Breast epithelium (tissue), 4 donors: Measurements from ENCODE around the gene TMEM41B. TPM values are rescaled to one million over a fixed set of nuclear protein-coding genes. Genes with fewer than 3 reads are reported as not detected.
"Not testable (repeated sequence)": the region's sequence is repeated elsewhere in the genome, so short reads cannot be mapped to it uniquely, and the experiment has no call there.

Experiments
- DNase-seq, 2 donors: peaks; one replicate each; pipeline ENCODE4 v3.0.0-alpha.2; 2019; ENCODE audit warnings: low spot score in 2 of 2
- H3K27ac ChIP-seq, 2 donors: fragments of 200-600 bp; sonication (generic) in 1 of 2; one replicate each; pipeline ENCODE4 v1.5.1; 2016 to 2019; ENCODE audit warnings: mild to moderate bottlenecking in 1 of 2
- H3K27me3 ChIP-seq, 2 donors: fragments of 200-600 bp; sonication (generic) in 1 of 2; one replicate each; pipeline versions ENCODE4 v1.5.1 to v1.6.0; 2017 to 2019; ENCODE audit warnings: control low read depth in 1 of 2, mild to moderate bottlenecking in 1 of 2
- H3K36me3 ChIP-seq: fragments of 200-600 bp; one replicate; pipeline ENCODE4 v1.5.1; 2019
- H3K4me1 ChIP-seq, 2 donors: fragments of 200-600 bp; sonication (generic); one replicate each; pipeline ENCODE4 v1.5.1; 2016 to 2019; ENCODE audit warnings: control low read depth in 1 of 2
- H3K4me3 ChIP-seq, 3 donors: fragments of 200-600 bp; sonication (generic); 1 replicate in 2 of 3; 2 replicates in 1 of 3; pipeline ENCODE4 v1.5.1; 2016 to 2019; ENCODE audit warnings: mild to moderate bottlenecking in 3 of 3, moderate library complexity in 2 of 3
- H3K9me3 ChIP-seq, 2 donors: fragments of 200-600 bp; sonication (generic) in 1 of 2; one replicate each; pipeline ENCODE4 v1.5.1; 2016 to 2019; ENCODE audit warnings: control low read depth in 1 of 2
- POLR2A ChIP-seq: fragments of 450-650 bp; IDR thresholded peaks from one replicate; pipeline ENCODE4 v1.6.1; 2016; ENCODE audit warnings: antibody characterized with exemption, mild to moderate bottlenecking, moderate library complexity
- POLR2AphosphoS5 ChIP-seq, 3 donors: sonication (generic); formaldehyde crosslinking; IDR thresholded peaks; one replicate each; pipeline ENCODE4 v1.6.1; 2017; ENCODE audit warnings: antibody characterized with exemption in 3 of 3
- intact Hi-C: fragments of 100-400 bp; cut with DNase I; formaldehyde crosslinking; loops from one replicate; pipeline ENCODE4 v1.15.1; 2023; ENCODE audit warnings: low total_unique reads
- total RNA-seq, 3 donors: library from RNA; depleted of rRNA; stranded (reverse); fragments of >200 nt; gene quantifications; one replicate each; pipeline ENCODE4 v1.1.0, GENCODE V29; 2016
- TF ChIP-seq, protein P1 (sequence below), 3 donors: fragments of 450-650 bp; IDR thresholded peaks; one replicate each; pipeline ENCODE4 v1.5.1; 2016 to 2017; ENCODE audit warnings: antibody characterized with exemption in 3 of 3, mild to moderate bottlenecking in 3 of 3, moderate library complexity in 3 of 3

The TMEM41B gene
- total RNA-seq, 3 donors from 2014 or later: 19.2 to 42.3 (median 38.0) TPM

DNA sequence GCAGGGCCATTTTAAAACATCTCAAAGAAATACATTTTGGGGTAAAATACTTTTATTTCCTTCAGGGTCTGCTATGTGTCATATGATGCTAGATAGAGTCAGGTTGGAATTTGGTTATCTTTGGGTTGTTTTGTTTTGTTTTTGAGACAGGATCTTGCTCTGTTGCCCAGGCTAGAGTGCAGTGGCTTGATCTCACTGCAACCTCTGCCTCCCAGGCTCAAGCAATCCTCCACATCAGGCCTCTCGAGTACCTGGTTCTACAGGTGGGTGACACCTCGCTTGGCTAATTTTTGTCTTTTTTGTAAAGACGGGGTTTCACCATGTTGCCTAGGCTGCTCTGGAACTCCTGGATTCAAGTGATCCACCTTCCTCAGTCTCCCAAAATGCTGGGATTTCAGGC is 66.5 kb downstream of the TMEM41B start:
- Histone ChIP-seq H3K36me3 (no peaks in the 10 kb centered on the region), H3K27me3 (no peaks in the 10 kb centered on the region), H3K4me1 (no peaks in the 10 kb centered on the region), H3K9me3 (no peaks in the 10 kb centered on the region), H3K4me3 (no peak overlapping the region), H3K27ac (no peak overlapping the region)
- TF ChIP-seq POLR2A (no peak), POLR2AphosphoS5 (IDR thresholded peaks at IDR 0.05) (no peak)
- TF ChIP-seq, protein P1, sequence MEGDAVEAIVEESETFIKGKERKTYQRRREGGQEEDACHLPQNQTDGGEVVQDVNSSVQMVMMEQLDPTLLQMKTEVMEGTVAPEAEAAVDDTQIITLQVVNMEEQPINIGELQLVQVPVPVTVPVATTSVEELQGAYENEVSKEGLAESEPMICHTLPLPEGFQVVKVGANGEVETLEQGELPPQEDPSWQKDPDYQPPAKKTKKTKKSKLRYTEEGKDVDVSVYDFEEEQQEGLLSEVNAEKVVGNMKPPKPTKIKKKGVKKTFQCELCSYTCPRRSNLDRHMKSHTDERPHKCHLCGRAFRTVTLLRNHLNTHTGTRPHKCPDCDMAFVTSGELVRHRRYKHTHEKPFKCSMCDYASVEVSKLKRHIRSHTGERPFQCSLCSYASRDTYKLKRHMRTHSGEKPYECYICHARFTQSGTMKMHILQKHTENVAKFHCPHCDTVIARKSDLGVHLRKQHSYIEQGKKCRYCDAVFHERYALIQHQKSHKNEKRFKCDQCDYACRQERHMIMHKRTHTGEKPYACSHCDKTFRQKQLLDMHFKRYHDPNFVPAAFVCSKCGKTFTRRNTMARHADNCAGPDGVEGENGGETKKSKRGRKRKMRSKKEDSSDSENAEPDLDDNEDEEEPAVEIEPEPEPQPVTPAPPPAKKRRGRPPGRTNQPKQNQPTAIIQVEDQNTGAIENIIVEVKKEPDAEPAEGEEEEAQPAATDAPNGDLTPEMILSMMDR (IDR thresholded peaks at IDR 0.05): no peak
- intact Hi-C loops: no loop called here
- no peak for DNase-seq

DNA sequence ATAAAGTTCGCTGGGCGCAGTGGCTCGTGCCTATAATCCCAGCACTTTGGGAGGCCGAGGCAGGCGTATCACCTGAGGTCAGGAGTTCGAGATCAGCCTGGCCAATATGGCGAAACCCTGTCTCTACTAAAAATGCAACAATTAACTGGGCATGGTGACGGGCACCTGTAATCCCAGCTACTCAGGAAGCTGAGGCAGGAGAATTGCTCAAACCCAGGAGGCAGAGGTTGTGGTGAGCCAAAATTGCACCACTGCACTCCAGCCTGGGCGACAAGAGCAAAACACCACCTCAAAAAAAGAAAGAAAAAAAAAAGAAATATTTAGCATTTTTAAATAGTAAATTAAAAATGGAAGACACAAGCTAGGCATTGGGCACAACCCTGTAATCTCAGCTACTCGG is 78.2 kb downstream of the TMEM41B start:
- H3K27me3 ChIP-seq, DNase-seq, intact Hi-C loops, H3K4me3 ChIP-seq, H3K36me3 ChIP-seq, H3K27ac ChIP-seq, H3K4me1 ChIP-seq, H3K9me3 ChIP-seq: not testable (repeated sequence)

DNA sequence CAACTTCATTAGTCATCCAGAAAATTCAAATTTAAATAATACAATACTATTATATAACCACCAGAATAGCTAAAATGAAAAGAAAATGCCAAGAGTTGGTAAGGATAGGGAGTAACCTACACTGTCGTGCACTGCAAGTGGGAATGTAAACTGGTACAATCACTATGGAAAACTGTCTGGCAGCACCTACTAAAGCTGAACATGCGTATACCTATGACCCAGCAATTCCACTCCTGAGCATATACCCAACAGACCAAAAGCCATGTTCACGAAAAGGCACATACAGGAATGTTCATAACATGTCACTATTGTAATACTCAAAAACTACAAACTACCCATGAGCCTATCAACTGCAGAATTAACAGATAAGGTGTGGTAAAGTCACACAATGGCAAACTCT is 81.9 kb downstream of the TMEM41B start:
- H3K36me3 ChIP-seq: no peaks in the 10 kb centered on the region
- H3K27ac ChIP-seq: no peak overlapping the region
- intact Hi-C loops: no loop called here
- no peaks in the 10 kb centered on the region for H3K4me1 ChIP-seq
- H3K27me3 ChIP-seq: no peaks in the 10 kb centered on the region
- TF ChIP-seq POLR2AphosphoS5 (IDR thresholded peaks at IDR 0.05) (no peak), POLR2A (no peak)
- TF ChIP-seq, protein P1 (IDR thresholded peaks at IDR 0.05): no peak
- no peak for DNase-seq
- H3K9me3 ChIP-seq: no peaks in the 10 kb centered on the region
- H3K4me3 ChIP-seq: no peak overlapping the region

DNA sequence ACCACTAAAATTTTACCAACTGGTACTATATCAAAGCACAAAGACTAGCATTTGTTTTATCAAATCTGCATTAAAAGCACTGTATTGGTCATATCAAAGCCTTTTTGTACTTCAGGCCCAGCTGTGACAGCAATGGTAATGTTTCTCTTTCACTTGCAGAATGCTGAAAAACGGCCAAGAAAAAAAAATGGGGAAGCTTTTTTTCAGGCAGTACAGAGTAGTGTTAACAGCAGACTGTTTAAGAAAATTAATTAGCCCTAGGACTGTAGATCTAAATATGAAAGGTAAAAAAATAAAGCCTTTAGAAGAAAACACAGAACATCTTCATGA is 82.6 kb downstream of the TMEM41B start:
- Histone ChIP-seq H3K9me3 (no peaks in the 10 kb centered on the region), H3K4me1 (no peaks in the 10 kb centered on the region), H3K36me3 (no peaks in the 10 kb centered on the region), H3K4me3 (peak overlapping the region in 1 of 3 donors; percentile 43), H3K27me3 (no peaks in the 10 kb centered on the region), H3K27ac (peak overlapping the region in 1 of 2 donors; percentile 62)
- no peak for TF ChIP-seq POLR2A
- TF ChIP-seq POLR2AphosphoS5 (IDR thresholded peaks at IDR 0.05): no peak
- intact Hi-C loops: no loop called here
- DNase-seq: no peak

Other genes with a start within 250 kb of the TMEM41B start
- 100 to 1,000 TPM in 1 of 3 donors, 10 to 100 TPM in 2; 35.7 to 139 (median 78.7) TPM for gene SCUBE2, start 223.0 kb downstream of the TMEM41B start, total RNA-seq
- gene DENND5A, start 49.2 kb downstream of the TMEM41B start, total RNA-seq: 100 to 1,000 TPM in 2 of 3 donors, 10 to 100 TPM in 1; 63.5 to 124 (median 118) TPM
- gene IPO7, start 70.1 kb upstream of the TMEM41B start, total RNA-seq: 100 to 1,000 TPM in 2 of 3 donors, 10 to 100 TPM in 1; 61.8 to 123 (median 109) TPM
- gene ZNF143, start 146.4 kb upstream of the TMEM41B start, total RNA-seq: 10 to 100 TPM; 21.1 to 41.3 (median 39.2) TPM